ENCODE measurements around the gene ENO2. TPM values are rescaled to one million over a fixed set of nuclear protein-coding genes. Genes with fewer than 3 reads are reported as not detected.

Gene ENO2
- total and polyA plus RNA-seq, 12 donors = 7.4 to 113 (median 35.1) TPM

GRCh38 chr12:6966351-6966750 is 52.0 kb downstream of the ENO2 start:
- WGBS, 4 donors = 60 to 80% (median 70%) methylated on average over 7 of the region's 7 CpGs
- H3K9me3 ChIP-seq (replicated peaks in 1 of 3) = no peaks in the 10 kb centered on the region
- intact Hi-C loops (cut with DNase I) = loop anchor here in 1 of 2 donors (10.0 kb wide), 1 partner anchor 148 kb away; no protein-coding TSS in a partner anchor
- no peak overlapping the region for H3K4me3 ChIP-seq
- peak overlapping the region in 3 of 5 donors; percentile 56 to 88 (median 86) for H3K27ac ChIP-seq
- no peak for TF ChIP-seq CTCF (IDR thresholded peaks at IDR 0.05)
- no peak for TF ChIP-seq POLR2A (IDR thresholded peaks at IDR 0.05)
- peaks cover 31 to 34% of the 10 kb centered on the region in 2 donors for H3K4me1 ChIP-seq (replicated peaks in 1 of 2)
- no peaks in the 10 kb centered on the region for H3K27me3 ChIP-seq
- peaks cover 0 to 35% of the 10 kb centered on the region in 2 donors for H3K36me3 ChIP-seq (replicated peaks in 1 of 2)
- DNase-seq = no peak

GRCh38 chr12:6967651-6968100 is 53.3 kb downstream of the ENO2 start:
- no peak for TF ChIP-seq POLR2A (IDR thresholded peaks at IDR 0.05)
- TF ChIP-seq CTCF (IDR thresholded peaks at IDR 0.05) = no peak
- Histone ChIP-seq H3K9me3 (replicated peaks in 1 of 3) (no peaks in the 10 kb centered on the region), H3K27me3 (no peaks in the 10 kb centered on the region), H3K4me1 (replicated peaks in 1 of 2) (peaks cover 30 to 33% of the 10 kb centered on the region in 2 donors), H3K36me3 (replicated peaks in 1 of 2) (peaks cover 0 to 35% of the 10 kb centered on the region in 2 donors), H3K27ac (peak overlapping the region in 1 of 5 donors; percentile 96), H3K4me3 (no peak overlapping the region)
- intact Hi-C loops (cut with DNase I) = loop anchor here in 1 of 2 donors (10.0 kb wide), 1 partner anchor 147 kb away; no protein-coding TSS in a partner anchor
- 75 to 82% (median 77%) methylated on average over 9 to 10 of the region's 10 CpGs for WGBS, 4 donors
- no peak for DNase-seq

- DNase-seq = no peak
- peaks cover 0 to 35% of the 10 kb centered on the region in 2 donors for H3K36me3 ChIP-seq (replicated peaks in 1 of 2)
- intact Hi-C loops (cut with DNase I) = loop anchor here in 1 of 2 donors (10.0 kb wide), 1 partner anchor 146 kb away; no protein-coding TSS in a partner anchor
- H3K27me3 ChIP-seq = no peaks in the 10 kb centered on the region
- peak overlapping the region in 1 of 5 donors; percentile 96 for H3K27ac ChIP-seq
- TF ChIP-seq CTCF (IDR thresholded peaks at IDR 0.05) (no peak), POLR2A (IDR thresholded peaks at IDR 0.05) (no peak)
- peaks cover 30 to 33% of the 10 kb centered on the region in 2 donors for H3K4me1 ChIP-seq (replicated peaks in 1 of 2)
- H3K9me3 ChIP-seq (replicated peaks in 1 of 3) = no peaks in the 10 kb centered on the region
- WGBS, 4 donors = 50 to 71% (median 67%) methylated on average over 4 to 9 of the region's 9 CpGs
- no peak overlapping the region for H3K4me3 ChIP-seq
Measured at GRCh38 chr12:6968426-6968825, 54.0 kb downstream of the ENO2 start.

GRCh38 chr12:6970096-6970527 is 55.7 kb downstream of the ENO2 start:
- Histone ChIP-seq H3K4me1 (replicated peaks in 1 of 2) (peaks cover 26 to 27% of the 10 kb centered on the region in 2 donors), H3K27ac (peak overlapping the region; percentile 5 to 96 (median 88)), H3K36me3 (replicated peaks in 1 of 2) (peaks cover 0 to 49% of the 10 kb centered on the region in 2 donors), H3K9me3 (replicated peaks in 1 of 3) (no peaks in the 10 kb centered on the region), H3K4me3 (peak overlapping the region; percentile 78 to 94 (median 94)), H3K27me3 (no peaks in the 10 kb centered on the region)
- no peak for TF ChIP-seq POLR2A (IDR thresholded peaks at IDR 0.05)
- TF ChIP-seq CTCF (IDR thresholded peaks at IDR 0.05) = no peak
- DNase-seq = peak in 5 of 7 donors; percentile 46 to 67 (median 55)
- intact Hi-C loops (cut with DNase I) = no loop called here
- WGBS, 4 donors = 0 to 1% (median 0%) methylated on average over 18 to 31 of the region's 31 CpGs; no CpG with 5 or more reads in 1 of the 4 donors

MicroRNAs encoded within 50 kb of the gene (microRNA counts, 767-probe panel; counts per million panel counts)
- microRNA hsa-miR-141-3p (0 counts per million in 2 donors), microRNA hsa-miR-200c-3p (0 counts per million in 2 donors)

Small RNA genes within 50 kb of the gene (microRNA-seq; reads per million reads assigned to microRNA genes)
- gene MIR141 = 1.4 to 10.3 (median 1.5) reads per million in 3 donors
- 37.5 to 196 (median 47.3) reads per million in 3 donors for gene MIR200C

Small RNA genes within 50 kb of the gene (small RNA-seq; reads per million reads assigned to genes)
- gene MIR141 (0.33 to 1.3 reads per million in 2 donors), gene MIR200C (0.12 to 0.17 reads per million in 2 donors), gene RNU7-1 (0 reads per million in 2 donors), gene SCARNA12 (0.36 to 0.50 reads per million in 2 donors)

Other genes with a start within 250 kb of the ENO2 start
- 10 to 100 TPM; 19.9 to 67.2 (median 41.4) TPM for gene ZNF384, start 225.2 kb upstream of the ENO2 start, total RNA-seq
- gene ZNF384, start 225.2 kb upstream of the ENO2 start, polyA plus RNA-seq = 10 to 100 TPM; 45.5 to 71.2 (median 49.5) TPM
- 1 to 10 TPM in 1 of 9 donors, under 1 TPM in 5, not detected in 3; 0.11 to 4.6 (median 0.45) TPM for gene PIANP, start 213.8 kb upstream of the ENO2 start, total RNA-seq
- gene PIANP, start 213.8 kb upstream of the ENO2 start, polyA plus RNA-seq = 1 to 10 TPM; 2.4 to 5.2 (median 3.5) TPM
- gene COPS7A, start 190.5 kb upstream of the ENO2 start, total RNA-seq = 100 to 1,000 TPM in 1 of 9 donors, 10 to 100 TPM in 8; 56.5 to 105 (median 83.2) TPM
- gene COPS7A, start 190.5 kb upstream of the ENO2 start, polyA plus RNA-seq = 10 to 100 TPM; 46.5 to 85.1 (median 50.6) TPM
- 100 to 1,000 TPM; 135 to 334 (median 225) TPM for gene MLF2, start 161.4 kb upstream of the ENO2 start, total RNA-seq
- 100 to 1,000 TPM; 181 to 248 (median 233) TPM for gene MLF2, start 161.4 kb upstream of the ENO2 start, polyA plus RNA-seq
- 100 to 1,000 TPM in 6 of 9 donors, 10 to 100 TPM in 3; 27.0 to 269 (median 127) TPM for gene PTMS, start 148.2 kb upstream of the ENO2 start, total RNA-seq
- 1,000 to 10,000 TPM in 1 of 3 donors, 100 to 1,000 TPM in 2; 134 to 1,405 (median 631) TPM for gene PTMS, start 148.2 kb upstream of the ENO2 start, polyA plus RNA-seq
- under 1 TPM in 7 of 9 donors, not detected in 2; 0.11 to 0.96 (median 0.64) TPM for gene LAG3, start 142.1 kb upstream of the ENO2 start, total RNA-seq
- gene LAG3, start 142.1 kb upstream of the ENO2 start, polyA plus RNA-seq = 1 to 10 TPM in 2 of 3 donors, under 1 TPM in 1; 0.29 to 4.3 (median 2.3) TPM
- gene CD4, start 125.1 kb upstream of the ENO2 start, total RNA-seq = 10 to 100 TPM in 8 of 9 donors, 1 to 10 TPM in 1; 2.4 to 52.8 (median 29.5) TPM
- gene CD4, start 125.1 kb upstream of the ENO2 start, polyA plus RNA-seq = 10 to 100 TPM in 1 of 3 donors, 1 to 10 TPM in 2; 8.1 to 12.9 (median 9.1) TPM
- gene GPR162, start 92.8 kb upstream of the ENO2 start, total RNA-seq = 10 to 100 TPM in 1 of 9 donors, 1 to 10 TPM in 8; 1.1 to 11.9 (median 4.0) TPM
- gene GPR162, start 92.8 kb upstream of the ENO2 start, polyA plus RNA-seq = 10 to 100 TPM in 2 of 3 donors, 1 to 10 TPM in 1; 5.3 to 42.6 (median 13.7) TPM
- 10 to 100 TPM in 7 of 9 donors, 1 to 10 TPM in 2; 2.6 to 23.6 (median 14.6) TPM for gene P3H3, start 86.2 kb upstream of the ENO2 start, total RNA-seq
- gene P3H3, start 86.2 kb upstream of the ENO2 start, polyA plus RNA-seq = 10 to 100 TPM in 2 of 3 donors, 1 to 10 TPM in 1; 3.7 to 58.1 (median 51.0) TPM
- gene GNB3, start 73.7 kb upstream of the ENO2 start, total RNA-seq = 1 to 10 TPM in 5 of 9 donors, under 1 TPM in 3, not detected in 1; 0.44 to 2.6 (median 1.6) TPM
- 10 to 100 TPM in 2 of 3 donors, 1 to 10 TPM in 1; 1.0 to 22.4 (median 11.6) TPM for gene GNB3, start 73.7 kb upstream of the ENO2 start, polyA plus RNA-seq
- 10 to 100 TPM in 1 of 9 donors, 1 to 10 TPM in 7, not detected in 1; 2.6 to 17.7 (median 3.4) TPM for gene CDCA3, start 63.3 kb upstream of the ENO2 start, total RNA-seq
- gene CDCA3, start 63.3 kb upstream of the ENO2 start, polyA plus RNA-seq = 1 to 10 TPM; 3.5 to 5.5 (median 5.3) TPM
- 100 to 1,000 TPM in 6 of 9 donors, 10 to 100 TPM in 3; 60.0 to 162 (median 122) TPM for gene USP5, start 62.4 kb upstream of the ENO2 start, total RNA-seq
- gene USP5, start 62.4 kb upstream of the ENO2 start, polyA plus RNA-seq = 100 to 1,000 TPM in 1 of 3 donors, 10 to 100 TPM in 2; 30.6 to 109 (median 32.5) TPM
- gene TPI1, start 47.0 kb upstream of the ENO2 start, total RNA-seq = 1,000 to 10,000 TPM in 1 of 9 donors, 100 to 1,000 TPM in 8; 555 to 1,141 (median 862) TPM
- gene TPI1, start 47.0 kb upstream of the ENO2 start, polyA plus RNA-seq = 1,000 to 10,000 TPM in 1 of 3 donors, 100 to 1,000 TPM in 2; 241 to 2,322 (median 444) TPM
- 10 to 100 TPM in 8 of 9 donors, 1 to 10 TPM in 1; 3.3 to 24.5 (median 15.5) TPM for gene SPSB2, start 41.3 kb upstream of the ENO2 start, total RNA-seq
- 10 to 100 TPM in 2 of 3 donors, 1 to 10 TPM in 1; 2.5 to 19.5 (median 19.5) TPM for gene SPSB2, start 41.3 kb upstream of the ENO2 start, polyA plus RNA-seq
- gene LRRC23, start 9.8 kb upstream of the ENO2 start, total RNA-seq = 10 to 100 TPM in 6 of 9 donors, 1 to 10 TPM in 3; 6.9 to 18.6 (median 12.5) TPM
- 10 to 100 TPM; 11.0 to 29.0 (median 13.8) TPM for gene LRRC23, start 9.8 kb upstream of the ENO2 start, polyA plus RNA-seq
- gene ATN1, start 13.4 kb downstream of the ENO2 start, total RNA-seq = 100 to 1,000 TPM in 4 of 9 donors, 10 to 100 TPM in 4, 1 to 10 TPM in 1; 8.8 to 263 (median 92.8) TPM
- gene ATN1, start 13.4 kb downstream of the ENO2 start, polyA plus RNA-seq = 100 to 1,000 TPM in 2 of 3 donors, 10 to 100 TPM in 1; 57.4 to 482 (median 258) TPM
- gene RNU7-1, start 29.2 kb downstream of the ENO2 start, total RNA-seq = not detected
- gene RNU7-1, start 29.2 kb downstream of the ENO2 start, polyA plus RNA-seq = not detected
- gene C12orf57, start 29.4 kb downstream of the ENO2 start, total RNA-seq = 100 to 1,000 TPM; 152 to 505 (median 283) TPM
- gene C12orf57, start 29.4 kb downstream of the ENO2 start, polyA plus RNA-seq = 100 to 1,000 TPM in 2 of 3 donors, 10 to 100 TPM in 1; 58.4 to 335 (median 271) TPM
- 10 to 100 TPM; 24.5 to 86.2 (median 63.0) TPM for gene PTPN6, start 36.8 kb downstream of the ENO2 start, total RNA-seq
- gene PTPN6, start 36.8 kb downstream of the ENO2 start, polyA plus RNA-seq = 100 to 1,000 TPM in 2 of 3 donors, 10 to 100 TPM in 1; 36.2 to 204 (median 127) TPM
- gene PHB2, start 56.1 kb downstream of the ENO2 start, total RNA-seq = 100 to 1,000 TPM; 158 to 344 (median 227) TPM
- gene PHB2, start 56.1 kb downstream of the ENO2 start, polyA plus RNA-seq = 100 to 1,000 TPM; 128 to 222 (median 131) TPM
- 10 to 100 TPM; 21.9 to 81.9 (median 39.9) TPM for gene EMG1, start 56.3 kb downstream of the ENO2 start, total RNA-seq
- 10 to 100 TPM; 14.2 to 43.1 (median 15.6) TPM for gene EMG1, start 56.3 kb downstream of the ENO2 start, polyA plus RNA-seq
- gene LPCAT3, start 103.9 kb downstream of the ENO2 start, total RNA-seq = 100 to 1,000 TPM in 2 of 9 donors, 10 to 100 TPM in 7; 28.5 to 146 (median 79.8) TPM
- 10 to 100 TPM; 40.4 to 87.5 (median 49.3) TPM for gene LPCAT3, start 103.9 kb downstream of the ENO2 start, polyA plus RNA-seq
- gene C1S, start 146.1 kb downstream of the ENO2 start, total RNA-seq = 100 to 1,000 TPM in 8 of 9 donors, 10 to 100 TPM in 1; 51.5 to 582 (median 295) TPM
- gene C1S, start 146.1 kb downstream of the ENO2 start, polyA plus RNA-seq = 100 to 1,000 TPM; 171 to 234 (median 229) TPM
- 1,000 to 10,000 TPM in 1 of 9 donors, 100 to 1,000 TPM in 7, 10 to 100 TPM in 1; 10.3 to 1,160 (median 439) TPM for gene C1R, start 177.9 kb downstream of the ENO2 start, total RNA-seq
- 100 to 1,000 TPM; 256 to 425 (median 307) TPM for gene C1R, start 177.9 kb downstream of the ENO2 start, polyA plus RNA-seq
- 100 to 1,000 TPM in 8 of 9 donors, 10 to 100 TPM in 1; 33.3 to 407 (median 159) TPM for gene C1RL, start 194.6 kb downstream of the ENO2 start, total RNA-seq
- 100 to 1,000 TPM; 120 to 186 (median 156) TPM for gene C1RL, start 194.6 kb downstream of the ENO2 start, polyA plus RNA-seq
- gene RBP5, start 214.3 kb downstream of the ENO2 start, total RNA-seq = 10 to 100 TPM in 3 of 9 donors, 1 to 10 TPM in 6; 2.0 to 17.0 (median 9.0) TPM
- gene RBP5, start 214.3 kb downstream of the ENO2 start, polyA plus RNA-seq = 10 to 100 TPM in 2 of 3 donors, 1 to 10 TPM in 1; 8.7 to 17.8 (median 15.0) TPM
- gene CLSTN3, start 215.8 kb downstream of the ENO2 start, total RNA-seq = 100 to 1,000 TPM in 1 of 9 donors, 10 to 100 TPM in 7, 1 to 10 TPM in 1; 9.3 to 175 (median 43.7) TPM
- 10 to 100 TPM; 41.5 to 84.8 (median 41.8) TPM for gene CLSTN3, start 215.8 kb downstream of the ENO2 start, polyA plus RNA-seq